ENCODE measurements around the gene HM13.
A peak's percentile ranks its signal among the peaks of the same experiment; 100 is the strongest.
"Not testable (repeated sequence)": the region's sequence is repeated elsewhere in the genome, so short reads cannot be mapped to it uniquely, and the experiment has no call there.

HM13 gene

GRCh38 chr20:31502884-31503673 is 11.2 kb upstream of the HM13 start:
- H3K4me3 ChIP-seq (ENCODE audit: low read length) = not testable (repeated sequence)
- peak; percentile 70 for DNase-seq (ENCODE audit: low read depth)
- TF ChIP-seq CTCF (IDR thresholded peaks at IDR 0.05; ENCODE audit: insufficient read depth, low read depth, low read length, missing control alignments) = peak; percentile 85

GRCh38 chr20:31505903-31506302 is 8.3 kb upstream of the HM13 start:
- DNase-seq (ENCODE audit: low read depth) = peak; percentile 57
- no peak overlapping the region for H3K4me3 ChIP-seq (ENCODE audit: low read length)
- TF ChIP-seq CTCF (IDR thresholded peaks at IDR 0.05; ENCODE audit: insufficient read depth, low read depth, low read length, missing control alignments) = no peak

GRCh38 chr20:31508517-31509244 is 5.6 kb upstream of the HM13 start:
- TF ChIP-seq CTCF (IDR thresholded peaks at IDR 0.05; ENCODE audit: insufficient read depth, low read depth, low read length, missing control alignments) = no peak
- H3K4me3 ChIP-seq (ENCODE audit: low read length) = no peak overlapping the region
- DNase-seq (ENCODE audit: low read depth) = no peak

- no peak for DNase-seq (ENCODE audit: low read depth)
These were observed 981 bp downstream of the HM13 start for GRCh38 chr20:31515072-31515774.

GRCh38 chr20:31515775-31516107 is 1.5 kb downstream of the HM13 start:
- TF ChIP-seq CTCF (IDR thresholded peaks at IDR 0.05; ENCODE audit: insufficient read depth, low read depth, low read length, missing control alignments) = no peak
- no peak for DNase-seq (ENCODE audit: low read depth)
- H3K4me3 ChIP-seq (ENCODE audit: low read length) = peak overlapping the region; percentile 94

More at GRCh38 chr20:31515072-31515774, 981 bp downstream of the HM13 start:
- no peak for TF ChIP-seq CTCF (IDR thresholded peaks at IDR 0.05; ENCODE audit: insufficient read depth, low read depth, low read length, missing control alignments)
- H3K4me3 ChIP-seq (ENCODE audit: low read length) = peak overlapping the region; percentile 94

- TF ChIP-seq CTCF (IDR thresholded peaks at IDR 0.05; ENCODE audit: insufficient read depth, low read depth, low read length, missing control alignments) = no peak
- no peak overlapping the region for H3K4me3 ChIP-seq (ENCODE audit: low read length)
- no peak for DNase-seq (ENCODE audit: low read depth)
These were observed 1.9 kb downstream of the HM13 start for GRCh38 chr20:31516166-31516565.

Measured in epithelial cell of esophagus (primary cell).